ENCODE data around the gene EXTL2.

DNA sequence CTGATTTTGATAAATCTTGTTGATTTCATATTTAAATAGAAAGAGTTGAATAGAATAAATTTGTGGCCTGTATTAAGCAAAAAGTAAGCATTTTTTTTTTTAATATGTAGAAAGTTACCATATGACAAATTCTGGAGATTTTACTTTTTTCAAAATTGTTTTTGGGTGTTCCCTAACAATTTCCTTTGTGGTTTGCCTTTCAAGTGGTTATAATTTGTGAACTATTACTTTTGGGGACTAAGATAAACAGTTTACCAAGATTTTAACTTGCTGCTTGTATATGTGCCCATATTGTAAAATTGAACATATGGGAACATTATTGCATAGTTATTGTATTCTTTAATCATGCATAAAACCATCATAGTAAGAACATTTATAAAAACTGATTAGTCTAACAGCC, 35.9 kb upstream of the EXTL2 start:
- TF ChIP-seq HMGN3 (IDR thresholded peaks at IDR 0.05; ENCODE audit: borderline replicate concordance, extremely low read depth, insufficient read length, low read depth, low read length), result no peak
- TF ChIP-seq, protein P1, sequence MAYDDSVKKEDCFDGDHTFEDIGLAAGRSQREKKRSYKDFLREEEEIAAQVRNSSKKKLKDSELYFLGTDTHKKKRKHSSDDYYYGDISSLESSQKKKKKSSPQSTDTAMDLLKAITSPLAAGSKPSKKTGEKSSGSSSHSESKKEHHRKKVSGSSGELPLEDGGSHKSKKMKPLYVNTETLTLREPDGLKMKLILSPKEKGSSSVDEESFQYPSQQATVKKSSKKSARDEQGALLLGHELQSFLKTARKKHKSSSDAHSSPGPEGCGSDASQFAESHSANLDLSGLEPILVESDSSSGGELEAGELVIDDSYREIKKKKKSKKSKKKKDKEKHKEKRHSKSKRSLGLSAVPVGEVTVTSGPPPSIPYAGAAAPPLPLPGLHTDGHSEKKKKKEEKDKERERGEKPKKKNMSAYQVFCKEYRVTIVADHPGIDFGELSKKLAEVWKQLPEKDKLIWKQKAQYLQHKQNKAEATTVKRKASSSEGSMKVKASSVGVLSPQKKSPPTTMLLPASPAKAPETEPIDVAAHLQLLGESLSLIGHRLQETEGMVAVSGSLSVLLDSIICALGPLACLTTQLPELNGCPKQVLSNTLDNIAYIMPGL (CRISPR knock-in tag; IDR thresholded peaks at IDR 0.05), result no peak
- TF ChIP-seq POLR2A (conservative IDR thresholded peaks at IDR 0.05), result no peak
- no peak for TF ChIP-seq NCOA1 (IDR thresholded peaks at IDR 0.05; ENCODE audit: low read depth)
- no peak for TF ChIP-seq JUN (IDR thresholded peaks at IDR 0.05; ENCODE audit: borderline replicate concordance, low read depth, low read length)
- TF ChIP-seq JUN (CRISPR knock-in tag; IDR thresholded peaks at IDR 0.05; ENCODE audit: borderline replicate concordance), result no peak
- TF ChIP-seq, protein P2, sequence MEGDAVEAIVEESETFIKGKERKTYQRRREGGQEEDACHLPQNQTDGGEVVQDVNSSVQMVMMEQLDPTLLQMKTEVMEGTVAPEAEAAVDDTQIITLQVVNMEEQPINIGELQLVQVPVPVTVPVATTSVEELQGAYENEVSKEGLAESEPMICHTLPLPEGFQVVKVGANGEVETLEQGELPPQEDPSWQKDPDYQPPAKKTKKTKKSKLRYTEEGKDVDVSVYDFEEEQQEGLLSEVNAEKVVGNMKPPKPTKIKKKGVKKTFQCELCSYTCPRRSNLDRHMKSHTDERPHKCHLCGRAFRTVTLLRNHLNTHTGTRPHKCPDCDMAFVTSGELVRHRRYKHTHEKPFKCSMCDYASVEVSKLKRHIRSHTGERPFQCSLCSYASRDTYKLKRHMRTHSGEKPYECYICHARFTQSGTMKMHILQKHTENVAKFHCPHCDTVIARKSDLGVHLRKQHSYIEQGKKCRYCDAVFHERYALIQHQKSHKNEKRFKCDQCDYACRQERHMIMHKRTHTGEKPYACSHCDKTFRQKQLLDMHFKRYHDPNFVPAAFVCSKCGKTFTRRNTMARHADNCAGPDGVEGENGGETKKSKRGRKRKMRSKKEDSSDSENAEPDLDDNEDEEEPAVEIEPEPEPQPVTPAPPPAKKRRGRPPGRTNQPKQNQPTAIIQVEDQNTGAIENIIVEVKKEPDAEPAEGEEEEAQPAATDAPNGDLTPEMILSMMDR (IDR thresholded peaks at IDR 0.05 in 2 of 3, conservative IDR thresholded peaks at IDR 0.05 in 1 of 3; ENCODE audit: insufficient read depth in 2 of 3, low read depth in 1 of 3, low read length in 3 of 3), result no peak
- TF ChIP-seq, protein P3, sequence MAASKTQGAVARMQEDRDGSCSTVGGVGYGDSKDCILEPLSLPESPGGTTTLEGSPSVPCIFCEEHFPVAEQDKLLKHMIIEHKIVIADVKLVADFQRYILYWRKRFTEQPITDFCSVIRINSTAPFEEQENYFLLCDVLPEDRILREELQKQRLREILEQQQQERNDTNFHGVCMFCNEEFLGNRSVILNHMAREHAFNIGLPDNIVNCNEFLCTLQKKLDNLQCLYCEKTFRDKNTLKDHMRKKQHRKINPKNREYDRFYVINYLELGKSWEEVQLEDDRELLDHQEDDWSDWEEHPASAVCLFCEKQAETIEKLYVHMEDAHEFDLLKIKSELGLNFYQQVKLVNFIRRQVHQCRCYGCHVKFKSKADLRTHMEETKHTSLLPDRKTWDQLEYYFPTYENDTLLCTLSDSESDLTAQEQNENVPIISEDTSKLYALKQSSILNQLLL (CRISPR knock-in tag; IDR thresholded peaks at IDR 0.05; ENCODE audit: borderline replicate concordance), result no peak
- TF ChIP-seq NFRKB (IDR thresholded peaks at IDR 0.05; ENCODE audit: low read depth), result no peak
- TF ChIP-seq, protein P4, sequence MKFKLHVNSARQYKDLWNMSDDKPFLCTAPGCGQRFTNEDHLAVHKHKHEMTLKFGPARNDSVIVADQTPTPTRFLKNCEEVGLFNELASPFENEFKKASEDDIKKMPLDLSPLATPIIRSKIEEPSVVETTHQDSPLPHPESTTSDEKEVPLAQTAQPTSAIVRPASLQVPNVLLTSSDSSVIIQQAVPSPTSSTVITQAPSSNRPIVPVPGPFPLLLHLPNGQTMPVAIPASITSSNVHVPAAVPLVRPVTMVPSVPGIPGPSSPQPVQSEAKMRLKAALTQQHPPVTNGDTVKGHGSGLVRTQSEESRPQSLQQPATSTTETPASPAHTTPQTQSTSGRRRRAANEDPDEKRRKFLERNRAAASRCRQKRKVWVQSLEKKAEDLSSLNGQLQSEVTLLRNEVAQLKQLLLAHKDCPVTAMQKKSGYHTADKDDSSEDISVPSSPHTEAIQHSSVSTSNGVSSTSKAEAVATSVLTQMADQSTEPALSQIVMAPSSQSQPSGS (CRISPR knock-in tag; IDR thresholded peaks at IDR 0.05), result no peak
- no peak for TF ChIP-seq ZC3H4 (CRISPR knock-in tag; IDR thresholded peaks at IDR 0.05; ENCODE audit: borderline replicate concordance)
- no peak for TF ChIP-seq ELF4 (CRISPR knock-in tag; IDR thresholded peaks at IDR 0.05)
